ENCODE measurements around the gene CCNA2. TPM values are rescaled to one million over a fixed set of nuclear protein-coding genes. Genes with fewer than 3 reads are reported as not detected.

CCNA2 gene
- total and polyA plus RNA-seq, 9 of the 15 experiments (the other 6 are each of a cell fraction or from before 2014, with no cell fraction given), result 37.1 to 197 (median 154) TPM

GRCh38 chr4:121794505-121795188 is 29.0 kb downstream of the CCNA2 start (continued):
- TF ChIP-seq SRSF9 (IDR thresholded peaks at IDR 0.05; ENCODE audit: borderline replicate concordance, low read depth, low read length) (no peak), GABPB1 (CRISPR knock-in tag; IDR thresholded peaks at IDR 0.05) (no peak), ZNF274 (IDR thresholded peaks at IDR 0.05; ENCODE audit: borderline replicate concordance, low read depth, low read length) (no peak), SRF (CRISPR knock-in tag; IDR thresholded peaks at IDR 0.05) (no peak), BACH1 (tag; IDR thresholded peaks at IDR 0.05) (no peak), NFATC3 (IDR thresholded peaks at IDR 0.05) (no peak), ZNF134 (CRISPR knock-in tag; conservative IDR thresholded peaks at IDR 0.05) (0 out of 2 replicates have a peak, but pooled peaks have one; percentile 32), HDAC3 (IDR thresholded peaks at IDR 0.05; ENCODE audit: borderline replicate concordance, partially characterized antibody) (peak; percentile 90), ILK (tag; IDR thresholded peaks at IDR 0.05; ENCODE audit: borderline replicate concordance, low read depth) (no peak), PTRF (tag; IDR thresholded peaks at IDR 0.05) (no peak), ZNF165 (CRISPR knock-in tag; IDR thresholded peaks at IDR 0.05; ENCODE audit: borderline replicate concordance) (no peak), ETV5 (CRISPR knock-in tag; IDR thresholded peaks at IDR 0.05; ENCODE audit: low read depth) (no peak), TAF7 (tag; IDR thresholded peaks at IDR 0.05) (no peak), MXI1 (IDR thresholded peaks at IDR 0.05; ENCODE audit: low read depth, low read length) (no peak), E2F4 (CRISPR knock-in tag; IDR thresholded peaks at IDR 0.05; ENCODE audit: low read depth) (no peak), RBM25 (IDR thresholded peaks at IDR 0.05; ENCODE audit: low read depth, low read length, severe bottlenecking) (peak; percentile 51), ASH1L (IDR thresholded peaks at IDR 0.05; ENCODE audit: borderline replicate concordance, low read depth, partially characterized antibody) (no peak), TSC22D4 (tag; IDR thresholded peaks at IDR 0.05) (no peak), SMARCA5 (IDR thresholded peaks at IDR 0.05) (peak; percentile 89; the same call in 1 of the 2 replicates), MYC (IDR thresholded peaks at IDR 0.05; ENCODE audit: low read depth, low read length) (peak; percentile 20; the same call in 1 of the 2 replicates), MYC (CRISPR knock-in tag; IDR thresholded peaks at IDR 0.05; ENCODE audit: borderline replicate concordance, low read depth) (no peak), SIRT6 (IDR thresholded peaks at IDR 0.05; ENCODE audit: low read depth, low read length) (no peak)
- TF ChIP-seq, protein P1, sequence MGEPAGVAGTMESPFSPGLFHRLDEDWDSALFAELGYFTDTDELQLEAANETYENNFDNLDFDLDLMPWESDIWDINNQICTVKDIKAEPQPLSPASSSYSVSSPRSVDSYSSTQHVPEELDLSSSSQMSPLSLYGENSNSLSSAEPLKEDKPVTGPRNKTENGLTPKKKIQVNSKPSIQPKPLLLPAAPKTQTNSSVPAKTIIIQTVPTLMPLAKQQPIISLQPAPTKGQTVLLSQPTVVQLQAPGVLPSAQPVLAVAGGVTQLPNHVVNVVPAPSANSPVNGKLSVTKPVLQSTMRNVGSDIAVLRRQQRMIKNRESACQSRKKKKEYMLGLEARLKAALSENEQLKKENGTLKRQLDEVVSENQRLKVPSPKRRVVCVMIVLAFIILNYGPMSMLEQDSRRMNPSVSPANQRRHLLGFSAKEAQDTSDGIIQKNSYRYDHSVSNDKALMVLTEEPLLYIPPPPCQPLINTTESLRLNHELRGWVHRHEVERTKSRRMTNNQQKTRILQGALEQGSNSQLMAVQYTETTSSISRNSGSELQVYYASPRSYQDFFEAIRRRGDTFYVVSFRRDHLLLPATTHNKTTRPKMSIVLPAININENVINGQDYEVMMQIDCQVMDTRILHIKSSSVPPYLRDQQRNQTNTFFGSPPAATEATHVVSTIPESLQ (CRISPR knock-in tag; IDR thresholded peaks at IDR 0.05), result no peak
- TF ChIP-seq, protein P2, sequence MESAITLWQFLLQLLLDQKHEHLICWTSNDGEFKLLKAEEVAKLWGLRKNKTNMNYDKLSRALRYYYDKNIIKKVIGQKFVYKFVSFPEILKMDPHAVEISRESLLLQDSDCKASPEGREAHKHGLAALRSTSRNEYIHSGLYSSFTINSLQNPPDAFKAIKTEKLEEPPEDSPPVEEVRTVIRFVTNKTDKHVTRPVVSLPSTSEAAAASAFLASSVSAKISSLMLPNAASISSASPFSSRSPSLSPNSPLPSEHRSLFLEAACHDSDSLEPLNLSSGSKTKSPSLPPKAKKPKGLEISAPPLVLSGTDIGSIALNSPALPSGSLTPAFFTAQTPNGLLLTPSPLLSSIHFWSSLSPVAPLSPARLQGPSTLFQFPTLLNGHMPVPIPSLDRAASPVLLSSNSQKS (CRISPR knock-in tag; IDR thresholded peaks at IDR 0.05), result peak; percentile 6; the same call in 1 of the 2 replicates

Measured in K562 (cell line).